ENCODE results near the gene LPO.

The LPO gene

DNA sequence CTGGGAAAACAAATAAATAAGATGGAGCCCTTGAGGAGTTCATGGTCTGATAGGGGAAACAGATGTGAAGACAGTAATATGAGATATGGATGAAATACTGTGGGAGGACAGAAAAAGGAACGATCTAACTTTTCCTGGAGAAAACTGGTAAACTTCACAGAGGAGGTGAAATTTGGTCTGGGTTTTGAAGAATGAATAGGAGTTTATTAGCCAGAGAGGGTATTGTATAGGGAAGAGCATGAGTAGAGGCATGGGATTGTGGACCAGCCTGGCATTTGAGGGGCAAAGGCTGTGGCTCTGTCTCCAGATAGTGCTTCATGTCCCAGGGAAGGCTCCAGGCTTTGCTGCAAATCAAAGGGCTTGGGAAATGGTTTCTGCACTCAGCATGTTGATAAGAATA, 1.6 kb downstream of the LPO start:
- Mint-ChIP-seq H3K4me3 (no peak overlapping the region), H3K4me1 (no peaks in the 10 kb centered on the region), H3K27me3 (ENCODE audit: low read depth, poor library complexity) (peaks cover 98% of the 10 kb centered on the region), H3K27ac (no peak overlapping the region), H3K9me3 (no peaks in the 10 kb centered on the region), H3K36me3 (ENCODE audit: low read depth) (no peaks in the 10 kb centered on the region)
- no peak for DNase-seq
- TF ChIP-seq, protein P1, sequence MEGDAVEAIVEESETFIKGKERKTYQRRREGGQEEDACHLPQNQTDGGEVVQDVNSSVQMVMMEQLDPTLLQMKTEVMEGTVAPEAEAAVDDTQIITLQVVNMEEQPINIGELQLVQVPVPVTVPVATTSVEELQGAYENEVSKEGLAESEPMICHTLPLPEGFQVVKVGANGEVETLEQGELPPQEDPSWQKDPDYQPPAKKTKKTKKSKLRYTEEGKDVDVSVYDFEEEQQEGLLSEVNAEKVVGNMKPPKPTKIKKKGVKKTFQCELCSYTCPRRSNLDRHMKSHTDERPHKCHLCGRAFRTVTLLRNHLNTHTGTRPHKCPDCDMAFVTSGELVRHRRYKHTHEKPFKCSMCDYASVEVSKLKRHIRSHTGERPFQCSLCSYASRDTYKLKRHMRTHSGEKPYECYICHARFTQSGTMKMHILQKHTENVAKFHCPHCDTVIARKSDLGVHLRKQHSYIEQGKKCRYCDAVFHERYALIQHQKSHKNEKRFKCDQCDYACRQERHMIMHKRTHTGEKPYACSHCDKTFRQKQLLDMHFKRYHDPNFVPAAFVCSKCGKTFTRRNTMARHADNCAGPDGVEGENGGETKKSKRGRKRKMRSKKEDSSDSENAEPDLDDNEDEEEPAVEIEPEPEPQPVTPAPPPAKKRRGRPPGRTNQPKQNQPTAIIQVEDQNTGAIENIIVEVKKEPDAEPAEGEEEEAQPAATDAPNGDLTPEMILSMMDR (IDR thresholded peaks at IDR 0.05) = no peak

DNA sequence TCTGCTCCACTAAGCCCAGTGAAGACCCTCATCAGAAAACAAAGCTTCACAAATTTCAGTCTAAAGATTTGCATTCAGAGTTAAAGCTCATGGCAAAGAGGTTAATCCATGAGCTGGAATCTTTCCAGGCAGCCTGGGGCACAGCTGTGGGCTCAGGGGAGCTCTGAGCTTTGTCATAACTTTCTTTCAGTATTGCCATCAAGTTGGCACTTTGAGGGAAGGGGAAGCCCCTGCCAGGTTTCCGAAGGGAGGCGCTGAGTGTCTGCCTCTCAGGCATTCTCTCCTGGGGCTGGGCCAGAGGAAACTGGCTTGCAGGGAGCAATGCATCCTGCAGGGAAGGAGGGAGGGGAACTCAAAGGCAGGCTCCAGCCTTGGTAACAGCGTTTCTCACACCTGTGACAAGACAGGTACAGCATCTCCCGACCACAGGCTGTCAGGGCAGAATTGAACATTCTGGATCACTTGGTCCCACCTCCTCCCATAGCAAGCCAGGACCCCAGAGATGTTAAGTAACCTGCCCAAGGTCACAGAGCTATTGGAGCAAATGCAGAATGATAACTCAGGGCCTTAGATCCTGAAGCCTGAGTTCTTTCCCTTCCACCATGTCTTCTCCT, 3.9 kb downstream of the LPO start:
- Mint-ChIP-seq H3K27me3 (ENCODE audit: low read depth, poor library complexity) (peaks cover 97% of the 10 kb centered on the region), H3K27ac (no peak overlapping the region)

DNA sequence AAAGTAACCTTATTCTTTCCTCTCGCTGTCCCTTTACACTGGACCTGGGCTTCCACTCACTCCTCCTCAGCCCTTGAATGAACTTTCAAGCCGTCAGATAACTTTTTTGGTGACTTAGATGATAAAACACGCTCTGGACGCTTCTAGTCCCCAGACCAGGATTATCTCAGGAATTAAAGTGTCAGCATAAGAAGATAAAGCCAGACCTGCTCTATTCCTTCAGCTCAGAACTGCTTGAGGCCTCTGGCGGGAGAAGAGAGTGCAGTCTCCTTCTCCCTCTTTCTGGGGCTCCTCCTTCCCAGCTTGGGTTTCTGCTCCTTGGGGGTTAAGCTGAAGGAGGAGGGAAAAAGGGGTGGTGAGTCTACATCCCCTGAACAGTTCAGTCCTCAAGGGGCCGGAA, 6.6 kb downstream of the LPO start:
- Mint-ChIP-seq H3K27me3 (ENCODE audit: low read depth, poor library complexity) (peaks cover 97% of the 10 kb centered on the region), H3K36me3 (ENCODE audit: low read depth) (no peaks in the 10 kb centered on the region), H3K4me3 (no peak overlapping the region), H3K27ac (no peak overlapping the region), H3K9me3 (peaks cover under 1% of the 10 kb centered on the region), H3K4me1 (no peaks in the 10 kb centered on the region)
- TF ChIP-seq, protein P1 (IDR thresholded peaks at IDR 0.05) = no peak
- no peak for DNase-seq

More for the DNA sequence above, 3.9 kb downstream of the LPO start:
- no peaks in the 10 kb centered on the region for H3K4me1 Mint-ChIP-seq
- no peaks in the 10 kb centered on the region for H3K9me3 Mint-ChIP-seq
- H3K36me3 Mint-ChIP-seq (ENCODE audit: low read depth) = no peaks in the 10 kb centered on the region
- H3K4me3 Mint-ChIP-seq = no peak overlapping the region
- no peak for DNase-seq
- TF ChIP-seq, protein P1 (IDR thresholded peaks at IDR 0.05) = no peak

DNA sequence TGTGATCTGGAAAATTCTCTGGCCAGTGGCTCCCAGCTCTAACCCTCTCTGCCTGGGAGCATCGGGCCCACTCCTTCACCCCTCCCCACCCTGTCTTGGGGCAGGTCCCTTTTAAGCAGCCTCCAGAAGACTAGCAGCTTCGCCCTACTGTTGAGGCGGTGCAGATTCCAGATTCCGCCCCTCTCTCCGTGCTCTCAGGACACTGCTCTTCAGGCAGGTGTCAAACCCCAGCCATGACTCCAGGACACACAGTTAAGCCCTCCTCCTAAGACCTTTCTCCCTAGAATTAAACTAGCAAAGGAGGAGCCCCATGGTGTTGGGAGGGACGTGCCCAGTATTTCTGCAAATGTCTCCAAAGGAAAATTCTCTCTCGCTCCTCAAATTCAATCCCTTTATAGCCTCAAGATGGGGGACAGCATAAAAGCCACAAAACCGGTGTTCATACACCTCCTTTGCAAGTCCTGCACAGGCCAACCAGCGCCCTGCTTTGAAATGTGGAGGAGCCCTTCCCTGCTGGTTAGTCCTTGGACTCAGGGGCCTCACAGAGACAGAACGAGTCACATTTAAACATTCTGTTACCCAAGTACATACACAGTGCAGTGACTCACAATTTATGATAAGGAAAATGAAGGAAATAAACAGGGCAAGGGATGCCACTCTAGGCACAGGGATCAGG, 7.2 kb downstream of the LPO start:
- Mint-ChIP-seq H3K27me3 (ENCODE audit: low read depth, poor library complexity) (peaks cover 97% of the 10 kb centered on the region), H3K4me1 (no peaks in the 10 kb centered on the region), H3K4me3 (no peak overlapping the region), H3K9me3 (peaks cover 7% of the 10 kb centered on the region), H3K27ac (no peak overlapping the region), H3K36me3 (ENCODE audit: low read depth) (no peaks in the 10 kb centered on the region)
- DNase-seq = no peak
- TF ChIP-seq, protein P1 (IDR thresholded peaks at IDR 0.05) = no peak

DNA sequence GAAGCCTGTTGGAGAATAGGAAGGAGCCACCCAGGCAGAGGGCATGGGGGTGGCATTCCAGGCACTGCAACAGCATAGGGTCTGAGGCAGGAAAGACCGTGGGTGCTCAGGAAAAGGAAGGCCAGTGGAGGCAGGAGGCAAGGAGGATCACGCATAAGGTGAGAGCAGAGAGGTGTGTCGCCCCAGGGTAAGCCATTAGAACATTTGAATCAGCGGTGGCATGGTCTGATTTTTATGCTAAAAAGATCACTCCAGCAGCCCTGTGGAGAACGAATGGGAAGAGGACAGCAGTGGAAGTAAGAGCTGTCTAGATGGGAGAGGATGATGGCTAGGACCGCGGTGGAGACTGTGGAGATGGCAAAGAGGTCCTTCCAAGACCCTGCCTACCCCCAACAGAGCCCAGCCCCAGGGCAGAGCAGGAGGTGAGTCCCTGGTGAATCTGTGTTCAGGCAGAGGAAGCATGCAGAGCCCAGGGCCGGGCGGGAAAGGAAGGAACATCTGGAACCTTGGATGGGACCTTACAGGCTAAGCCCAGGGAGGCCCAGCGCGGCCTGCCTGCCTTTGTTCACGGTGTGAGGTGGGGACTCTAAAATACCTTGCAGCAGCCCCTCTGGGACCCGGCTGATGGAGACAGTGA, 7.8 kb downstream of the LPO start:
- H3K27me3 Mint-ChIP-seq (ENCODE audit: low read depth, poor library complexity) = peaks cover 97% of the 10 kb centered on the region
- TF ChIP-seq, protein P1 (IDR thresholded peaks at IDR 0.05) = no peak
- no peak overlapping the region for H3K27ac Mint-ChIP-seq
- no peak for DNase-seq
- H3K36me3 Mint-ChIP-seq (ENCODE audit: low read depth) = no peaks in the 10 kb centered on the region
- H3K9me3 Mint-ChIP-seq = peaks cover 8% of the 10 kb centered on the region
- no peak overlapping the region for H3K4me3 Mint-ChIP-seq
- H3K4me1 Mint-ChIP-seq = no peaks in the 10 kb centered on the region

Measured in nephron progenitor cell (in vitro differentiated cells).